ENCODE results near the gene WDR26. TPM values are rescaled to one million over a fixed set of nuclear protein-coding genes. Genes with fewer than 3 reads are reported as not detected.

WDR26 gene
- total and polyA plus RNA-seq, 2 of the 4 experiments (the other 2 are of a cell fraction), result 23.8 to 46.4 TPM

DNA sequence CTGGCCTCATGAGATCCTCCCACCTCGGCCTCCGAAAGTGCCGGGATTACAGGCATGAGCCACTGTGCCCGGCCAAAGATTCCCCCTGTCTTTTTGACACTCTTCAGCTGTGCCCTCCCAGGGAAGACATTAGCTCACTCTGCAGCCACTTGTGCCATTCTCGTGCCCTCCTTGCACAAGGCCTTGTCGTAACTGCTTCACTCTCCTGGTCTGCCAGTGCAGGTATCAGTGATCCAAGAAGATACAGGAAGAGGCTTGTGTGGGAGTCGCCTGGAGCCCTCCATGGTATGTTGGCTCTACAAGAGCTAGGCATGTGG lies 22.0 kb upstream of the WDR26 start:
- H4K5ac ChIP-seq (ENCODE audit: low read depth, low read length), result peak overlapping the region; percentile 28
- H3K4ac ChIP-seq (ENCODE audit: low read depth, low read length), result peak overlapping the region; percentile 84
- no TSS peak for BruUV-seq (replicated peaks)
- DNase-seq (no peak), ATAC-seq (ENCODE audit: low read depth) (no peak)
- peak overlapping the region; percentile 74 for H3K14ac ChIP-seq (replicated peaks; ENCODE audit: low read depth, low read length)
- no peak overlapping the region for H3K4me2 ChIP-seq (ENCODE audit: low read depth, low read length)
- peak overlapping the region; percentile 74 for H2AK5ac ChIP-seq (ENCODE audit: low read depth, low read length)
- no peak overlapping the region; the same call in 1 of the 2 replicates for H3K9ac ChIP-seq (ENCODE audit: low read depth, low read length)
- dilution Hi-C loops (cut with HindIII; ENCODE audit: low sequenced_read_pairs, unreplicated experiment) (no loop called here), in situ Hi-C loops (cut with MboI; ENCODE audit: low sequenced_read_pairs) (no loop called here), intact Hi-C loops (cut with micrococcal nuclease) (loop anchor here (2.0 to 10.0 kb wide), 2 partner anchors 46 to 342 kb away; partner anchors contain the start of gene FBXO28)
- H3K4me3 ChIP-seq (ENCODE audit: insufficient read depth, low read depth, low read length), result no peak overlapping the region
- 89% methylated on average over 5 of the region's 7 CpGs; no CpG with 5 or more reads in 1 of the 2 experiments for WGBS, 2 experiments (ENCODE audit: extremely low coverage in 2 of 2, insufficient read length in 1 of 2)
- H3K56ac ChIP-seq (ENCODE audit: extremely low read depth, insufficient read depth, low read length), result no peak overlapping the region
- H4K20me1 ChIP-seq (ENCODE audit: insufficient read depth, low read length), result no peaks in the 10 kb centered on the region
- H3K9me1 ChIP-seq (ENCODE audit: insufficient read depth, low read length), result peaks cover 7% of the 10 kb centered on the region
- H4K8ac ChIP-seq (ENCODE audit: low read depth in 2 of 2, low read length in 2 of 2), result peak overlapping the region; percentile 64 to 73; a peak in 3 of 4 replicates
- peak overlapping the region; percentile 78 for H2BK5ac ChIP-seq (ENCODE audit: low read depth, low read length, poor library complexity, severe bottlenecking)
- no peaks in the 10 kb centered on the region for H3K9me3 ChIP-seq (ENCODE audit: control insufficient read depth, insufficient read depth, low read length)
- H2BK15ac ChIP-seq (ENCODE audit: low read depth, low read length), result peak overlapping the region; percentile 20; the same call in 2 of the 3 replicates
- ChIA-PET POLR2A (ENCODE audit: unreplicated experiment) (interaction anchor here (0.8 kb wide), 1 partner anchor 22 kb away, joined by 3 read pairs; the partner anchor contains the start of gene WDR26), CTCF (interaction anchor here (0.6 to 2.0 kb wide), 9 partner anchors 9 to 758 kb away, joined by 3 to 13 read pairs (median 4); partner anchors contain the start of gene WDR26)
- H3K36me3 ChIP-seq (ENCODE audit: control insufficient read depth, insufficient read depth, low read length), result no peaks in the 10 kb centered on the region
- H3K27ac ChIP-seq (ENCODE audit: insufficient read depth, low read length), result peak overlapping the region; percentile 53
- H3K4me1 ChIP-seq (ENCODE audit: control insufficient read depth, insufficient read depth, low read length), result peaks cover 7% of the 10 kb centered on the region
- peak overlapping the region; percentile 64 for H2BK120ac ChIP-seq (ENCODE audit: low read depth, low read length)
- H2BK20ac ChIP-seq (ENCODE audit: low read depth, low read length), result peak overlapping the region; percentile 18; the same call in 1 of the 2 replicates
- peak overlapping the region; percentile 96 for H2AK9ac ChIP-seq (replicated peaks; ENCODE audit: low read depth, low read length, poor library complexity)
- peak overlapping the region; percentile 38; the same call in 1 of the 2 replicates for H3K23ac ChIP-seq (ENCODE audit: low read depth, low read length)
- peak overlapping the region; percentile 60 for H4K91ac ChIP-seq (ENCODE audit: insufficient read depth, low read depth, low read length)
- H3K18ac ChIP-seq (ENCODE audit: low read depth, low read length), result no peak overlapping the region
- H2AFZ ChIP-seq (replicated peaks; ENCODE audit: low read length, poor library complexity), result peak overlapping the region; percentile 85
- peaks cover 2 to 5% of the 10 kb centered on the region in 2 experiments; a peak in 2 of 4 replicates for H3K79me1 ChIP-seq (ENCODE audit: low read depth in 1 of 2, low read length in 2 of 2)
- no peaks in the 10 kb centered on the region for H3K27me3 ChIP-seq (ENCODE audit: control insufficient read depth, insufficient read depth, low read length)
- TF ChIP-seq MAZ (IDR thresholded peaks at IDR 0.05; ENCODE audit: borderline replicate concordance, low read depth, low read length) (no peak), MXI1 (IDR thresholded peaks at IDR 0.05; ENCODE audit: borderline replicate concordance, low read depth, low read length) (no peak), RCOR1 (IDR thresholded peaks at IDR 0.05; ENCODE audit: insufficient replicate concordance, low read length) (no peak), RFX5 (IDR thresholded peaks at IDR 0.05; ENCODE audit: low read depth, low read length) (no peak), MAFK (IDR thresholded peaks at IDR 0.05; ENCODE audit: low read depth, low read length) (no peak), BHLHE40 (IDR thresholded peaks at IDR 0.05; ENCODE audit: low read depth, low read length) (no peak), SMC3 (IDR thresholded peaks at IDR 0.05; ENCODE audit: low read depth, low read length) (no peak), CHD1 (IDR thresholded peaks at IDR 0.05; ENCODE audit: low read depth, low read length) (no peak), POLR2A (IDR thresholded peaks at IDR 0.05; ENCODE audit: low read depth, low read length) (no peak)
- TF ChIP-seq, protein P1, sequence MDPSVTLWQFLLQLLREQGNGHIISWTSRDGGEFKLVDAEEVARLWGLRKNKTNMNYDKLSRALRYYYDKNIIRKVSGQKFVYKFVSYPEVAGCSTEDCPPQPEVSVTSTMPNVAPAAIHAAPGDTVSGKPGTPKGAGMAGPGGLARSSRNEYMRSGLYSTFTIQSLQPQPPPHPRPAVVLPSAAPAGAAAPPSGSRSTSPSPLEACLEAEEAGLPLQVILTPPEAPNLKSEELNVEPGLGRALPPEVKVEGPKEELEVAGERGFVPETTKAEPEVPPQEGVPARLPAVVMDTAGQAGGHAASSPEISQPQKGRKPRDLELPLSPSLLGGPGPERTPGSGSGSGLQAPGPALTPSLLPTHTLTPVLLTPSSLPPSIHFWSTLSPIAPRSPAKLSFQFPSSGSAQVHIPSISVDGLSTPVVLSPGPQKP (IDR thresholded peaks at IDR 0.05; ENCODE audit: borderline replicate concordance, low read depth, low read length), result no peak
- TF ChIP-seq, protein P2, sequence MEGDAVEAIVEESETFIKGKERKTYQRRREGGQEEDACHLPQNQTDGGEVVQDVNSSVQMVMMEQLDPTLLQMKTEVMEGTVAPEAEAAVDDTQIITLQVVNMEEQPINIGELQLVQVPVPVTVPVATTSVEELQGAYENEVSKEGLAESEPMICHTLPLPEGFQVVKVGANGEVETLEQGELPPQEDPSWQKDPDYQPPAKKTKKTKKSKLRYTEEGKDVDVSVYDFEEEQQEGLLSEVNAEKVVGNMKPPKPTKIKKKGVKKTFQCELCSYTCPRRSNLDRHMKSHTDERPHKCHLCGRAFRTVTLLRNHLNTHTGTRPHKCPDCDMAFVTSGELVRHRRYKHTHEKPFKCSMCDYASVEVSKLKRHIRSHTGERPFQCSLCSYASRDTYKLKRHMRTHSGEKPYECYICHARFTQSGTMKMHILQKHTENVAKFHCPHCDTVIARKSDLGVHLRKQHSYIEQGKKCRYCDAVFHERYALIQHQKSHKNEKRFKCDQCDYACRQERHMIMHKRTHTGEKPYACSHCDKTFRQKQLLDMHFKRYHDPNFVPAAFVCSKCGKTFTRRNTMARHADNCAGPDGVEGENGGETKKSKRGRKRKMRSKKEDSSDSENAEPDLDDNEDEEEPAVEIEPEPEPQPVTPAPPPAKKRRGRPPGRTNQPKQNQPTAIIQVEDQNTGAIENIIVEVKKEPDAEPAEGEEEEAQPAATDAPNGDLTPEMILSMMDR (conservative IDR thresholded peaks at IDR 0.05; ENCODE audit: low read depth, low read length), result no peak
- TF ChIP-seq, protein P3, sequence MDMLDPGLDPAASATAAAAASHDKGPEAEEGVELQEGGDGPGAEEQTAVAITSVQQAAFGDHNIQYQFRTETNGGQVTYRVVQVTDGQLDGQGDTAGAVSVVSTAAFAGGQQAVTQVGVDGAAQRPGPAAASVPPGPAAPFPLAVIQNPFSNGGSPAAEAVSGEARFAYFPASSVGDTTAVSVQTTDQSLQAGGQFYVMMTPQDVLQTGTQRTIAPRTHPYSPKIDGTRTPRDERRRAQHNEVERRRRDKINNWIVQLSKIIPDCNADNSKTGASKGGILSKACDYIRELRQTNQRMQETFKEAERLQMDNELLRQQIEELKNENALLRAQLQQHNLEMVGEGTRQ (IDR thresholded peaks at IDR 0.05; ENCODE audit: low read depth, low read length), result no peak
